Keratinocyte (primary cell): ENCODE measurements around the gene DRGX.

Experiments used
- CTCF ChIP-seq, 3 experiments: IDR thresholded peaks in 1 of 3; conservative IDR thresholded peaks in 1 of 3; optimal IDR thresholded peaks in 1 of 3; 2 replicates in 2 of 3; 3 replicates in 1 of 3; pipeline versions ENCODE3 to v1.5.1; 2011; ENCODE audit warnings: low read length in 3 of 3, mild to moderate bottlenecking in 3 of 3, moderate library complexity in 2 of 3, control low read depth in 1 of 3, inconsistent platforms in 1 of 3; ENCODE audit not compliant: insufficient read depth in 2 of 3; ENCODE audit errors: extremely low read depth in 1 of 3
- EZH2 ChIP-seq: IDR thresholded peaks from one replicate; pipeline ENCODE4 v1.6.1; 2012; ENCODE audit warnings: inconsistent platforms, mild to moderate bottlenecking, low read length, moderate library complexity

- TF ChIP-seq EZH2 (no peak), CTCF (optimal IDR thresholded peaks at IDR 0.05 in 1 of 3, IDR thresholded peaks at IDR 0.05 in 1 of 3, conservative IDR thresholded peaks at IDR 0.05 in 1 of 3; ENCODE audit: extremely low read depth in 1 of 3, insufficient read depth in 2 of 3, low read length in 3 of 3) (no peak)
These were observed 744 bp upstream of the DRGX start for GRCh38 chr10:49396666-49396999.
